Epithelial cell of umbilical artery (primary cell): ENCODE data around the gene UCHL1. TPM values are rescaled to one million over a fixed set of nuclear protein-coding genes. Genes with fewer than 3 reads are reported as not detected.

Experiments
- total RNA-seq: library from RNA; depleted of rRNA; stranded (reverse); fragments of >200 nt; gene quantifications from 2 replicates; pipeline ENCODE4 v1.2.3, GENCODE V29; 2014

UCHL1 gene
- total RNA-seq: 320 and 433 TPM in 2 replicates

DNA sequence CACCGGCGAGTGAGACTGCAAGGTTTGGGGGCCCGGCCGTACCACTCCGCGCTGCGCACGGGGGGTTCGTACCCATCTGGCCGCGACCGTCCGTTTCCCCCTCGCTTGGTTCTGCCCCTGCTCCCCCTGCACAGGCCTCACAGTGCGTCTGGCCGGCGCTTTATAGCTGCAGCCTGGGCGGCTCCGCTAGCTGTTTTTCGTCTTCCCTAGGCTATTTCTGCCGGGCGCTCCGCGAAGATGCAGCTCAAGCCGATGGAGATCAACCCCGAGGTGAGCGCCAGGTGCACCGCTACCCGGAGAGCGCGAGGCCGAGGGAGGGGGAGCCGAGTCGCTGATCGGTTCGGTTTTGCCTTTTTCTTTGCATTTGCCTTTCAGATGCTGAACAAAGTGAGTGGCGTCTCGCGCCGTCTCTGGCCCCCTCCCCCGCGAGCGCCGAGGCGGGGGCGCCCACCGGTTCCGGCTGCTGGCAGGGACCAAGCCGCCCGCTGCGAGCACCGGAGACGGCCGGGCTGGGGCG is at the start of gene UCHL1:
UCHL1 (plus strand) TSS at position 189 of the 517 bp plus-strand sequence; CDS start at position 238, 49 bp downstream.

DNA sequence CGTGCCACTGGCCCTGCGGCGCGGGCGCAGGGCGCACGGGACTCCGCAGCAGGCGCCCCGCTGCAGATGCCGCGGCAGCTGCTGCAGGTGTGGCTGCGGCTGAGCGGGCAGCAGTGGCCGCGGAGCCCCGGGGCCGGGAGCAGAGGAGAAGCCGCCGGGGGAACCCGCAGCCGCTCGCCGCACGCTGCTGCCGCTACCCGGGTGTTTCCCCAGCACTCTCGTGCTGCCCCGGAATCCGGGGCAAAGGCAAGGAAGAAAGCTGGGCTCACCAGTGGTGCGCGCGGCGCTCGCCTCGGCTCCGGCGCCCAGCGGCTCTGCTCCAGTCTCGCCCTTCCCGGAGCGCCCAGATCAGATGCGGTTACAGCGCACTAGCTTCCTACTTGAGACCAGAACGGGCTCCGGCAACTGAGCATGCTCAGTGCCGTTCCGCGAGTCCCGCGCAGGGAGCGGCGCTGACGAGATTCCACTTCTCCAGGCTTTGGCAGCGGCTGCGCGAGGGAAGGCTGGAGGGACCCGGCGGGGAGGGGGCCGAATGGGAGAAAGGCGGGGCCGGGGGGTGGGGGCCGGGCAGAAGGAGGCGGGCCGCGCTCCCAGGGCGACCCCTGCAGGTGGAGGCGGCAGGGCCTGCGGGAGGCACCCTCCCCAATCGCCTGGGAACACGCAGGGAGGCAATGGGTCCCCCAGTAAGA is 42.4 kb upstream of the UCHL1 start, which contains the start of gene APBB2:
APBB2 (minus strand) TSS at position 407 of the 689 bp plus-strand sequence. CDS start 181,288 bp downstream, outside the sequence.

Other genes starting within 250 kb of the UCHL1 start
- 93.9 and 134 TPM in 2 replicates for gene APBB2, start 42.4 kb upstream of the UCHL1 start, total RNA-seq